Measurements from ENCODE around the gene SPRED1. TPM values are rescaled to one million over a fixed set of nuclear protein-coding genes. Genes with fewer than 3 reads are reported as not detected.

The SPRED1 gene
- total and polyA plus RNA-seq, 2 donors (not counting 1 experiment from before 2014, with no cell fraction given): 0.09 to 2.1 TPM

GRCh38 chr15:38281031-38281430 is 28.4 kb downstream of the SPRED1 start:
- Mint-ChIP-seq H3K9me3 (ENCODE audit: insufficient read depth) (no peaks in the 10 kb centered on the region), H3K27me3 (no peaks in the 10 kb centered on the region), H3K4me3 (no peak overlapping the region), H3K27ac (no peak overlapping the region), H3K4me1 (no peaks in the 10 kb centered on the region)
- Histone ChIP-seq H3K27ac (ENCODE audit: low read length in 2 of 2) (no peak overlapping the region), H3K4me1 (ENCODE audit: control insufficient read depth in 2 of 2, insufficient read depth in 2 of 2, low read length in 2 of 2) (no peaks in the 10 kb centered on the region), H3K36me3 (replicated peaks in 1 of 2; ENCODE audit: control extremely low read depth in 1 of 2, control insufficient read depth in 1 of 2, extremely low read depth in 1 of 2, insufficient read depth in 2 of 2, low read length in 1 of 2) (no peaks in the 10 kb centered on the region), H3K27me3 (replicated peaks in 1 of 4; ENCODE audit: control extremely low read depth in 1 of 4, control insufficient read depth in 3 of 4, insufficient read depth in 4 of 4, low read length in 3 of 4) (no peaks in the 10 kb centered on the region), H3K9ac (ENCODE audit: low read length) (no peak overlapping the region), H3K4me3 (ENCODE audit: control extremely low read depth in 1 of 5, extremely low read depth in 1 of 5, insufficient read depth in 1 of 5, low read depth in 2 of 5, low read length in 4 of 5) (no peak overlapping the region), H4K20me1 (ENCODE audit: control insufficient read depth, insufficient read depth, low read length, poor library complexity, severe bottlenecking) (no peaks in the 10 kb centered on the region), H3K9me3 (ENCODE audit: control extremely low read depth in 1 of 3, control insufficient read depth in 2 of 3, insufficient read depth in 1 of 3, low read length in 2 of 3) (no peaks in the 10 kb centered on the region), H3K79me2 (ENCODE audit: control insufficient read depth, insufficient read depth, low read length) (no peaks in the 10 kb centered on the region), H3K4me2 (replicated peaks; ENCODE audit: low read depth, low read length, poor library complexity, severe bottlenecking) (no peak overlapping the region), H2AFZ (ENCODE audit: insufficient read depth, low read depth, low read length, poor library complexity, severe bottlenecking) (no peak overlapping the region)
- WGBS (ENCODE audit: insufficient coverage): no CpG with 5 or more reads among the region's 1 CpG
- CTCF ChIA-PET: no interaction called here
- intact Hi-C loops (cut with micrococcal nuclease): no loop called here
- POLR2A ChIA-PET: no interaction called here
- ATAC-seq (ENCODE audit: low read depth) (no peak), DNase-seq (no peak)
- no peak for TF ChIP-seq CTCF (IDR thresholded peaks at IDR 0.05)
- TF ChIP-seq EZH2 (IDR thresholded peaks at IDR 0.05; ENCODE audit: borderline replicate concordance, insufficient read depth, low read depth, low read length, poor library complexity, severe bottlenecking): no peak

- Histone ChIP-seq H3K4me1 (ENCODE audit: control insufficient read depth in 2 of 2, insufficient read depth in 2 of 2, low read length in 2 of 2) (no peaks in the 10 kb centered on the region), H3K9me3 (ENCODE audit: control extremely low read depth in 1 of 3, control insufficient read depth in 2 of 3, insufficient read depth in 1 of 3, low read length in 2 of 3) (no peaks in the 10 kb centered on the region), H3K4me2 (replicated peaks; ENCODE audit: low read depth, low read length, poor library complexity, severe bottlenecking) (no peak overlapping the region), H3K4me3 (ENCODE audit: control extremely low read depth in 1 of 5, extremely low read depth in 1 of 5, insufficient read depth in 1 of 5, low read depth in 2 of 5, low read length in 4 of 5) (no peak overlapping the region), H3K79me2 (ENCODE audit: control insufficient read depth, insufficient read depth, low read length) (no peaks in the 10 kb centered on the region), H3K36me3 (replicated peaks in 1 of 2; ENCODE audit: control extremely low read depth in 1 of 2, control insufficient read depth in 1 of 2, extremely low read depth in 1 of 2, insufficient read depth in 2 of 2, low read length in 1 of 2) (no peaks in the 10 kb centered on the region), H3K27ac (ENCODE audit: low read length in 2 of 2) (no peak overlapping the region), H3K9ac (ENCODE audit: low read length) (no peak overlapping the region), H2AFZ (ENCODE audit: insufficient read depth, low read depth, low read length, poor library complexity, severe bottlenecking) (no peak overlapping the region), H4K20me1 (ENCODE audit: control insufficient read depth, insufficient read depth, low read length, poor library complexity, severe bottlenecking) (no peaks in the 10 kb centered on the region), H3K27me3 (replicated peaks in 1 of 4; ENCODE audit: control extremely low read depth in 1 of 4, control insufficient read depth in 3 of 4, insufficient read depth in 4 of 4, low read length in 3 of 4) (no peaks in the 10 kb centered on the region)
- ChIA-PET POLR2A (no interaction called here), CTCF (interaction anchor here (1.0 kb wide), 1 partner anchor 31 kb away, joined by 3 read pairs; no protein-coding TSS in a partner anchor)
- DNase-seq (no peak), ATAC-seq (ENCODE audit: low read depth) (no peak)
- no peak for TF ChIP-seq CTCF (IDR thresholded peaks at IDR 0.05)
- no peak overlapping the region for H3K27ac Mint-ChIP-seq
- WGBS (ENCODE audit: insufficient coverage): no CpG with 5 or more reads among the region's 8 CpGs
- intact Hi-C loops (cut with micrococcal nuclease): no loop called here
- H3K27me3 Mint-ChIP-seq: no peaks in the 10 kb centered on the region
- no peak overlapping the region for H3K4me3 Mint-ChIP-seq
- no peaks in the 10 kb centered on the region for H3K9me3 Mint-ChIP-seq (ENCODE audit: insufficient read depth)
- no peaks in the 10 kb centered on the region for H3K4me1 Mint-ChIP-seq
Measured at GRCh38 chr15:38283010-38283409, 30.4 kb downstream of the SPRED1 start.
